SW 1271 (cell line): Measurements from ENCODE around the gene CPTP.
"Not testable (repeated sequence)": the region's sequence is repeated elsewhere in the genome, so short reads cannot be mapped to it uniquely, and the experiment has no call there.

Experiments used
- DNase-seq, 2 experiments: peaks; one replicate each; lab custom pipeline; 2025; lab: John Stamatoyannopoulos, UW

The CPTP gene

GRCh38 chr1:1306661-1307260 is 17.8 kb upstream of the CPTP start:
- DNase-seq, result no peak

GRCh38 chr1:1307261-1307922 is 17.2 kb upstream of the CPTP start:
- no peak for DNase-seq

- DNase-seq, result peak; percentile 71 to 82
These were observed 16.5 kb upstream of the CPTP start, which contains the start of the genes ACAP3 and PUSL1 for GRCh38 chr1:1307923-1308755. Gene ACAP3 (minus strand): TSS chr1:1307930. CDS start chr1:1307815, 115 bp downstream. Gene PUSL1 (plus strand): TSS chr1:1308597. CDS start chr1:1308644, 47 bp downstream.

- DNase-seq, result no peak
These were observed 15.8 kb upstream of the CPTP start for GRCh38 chr1:1308756-1309250.

- no peak for DNase-seq
These were observed 15.1 kb upstream of the CPTP start for GRCh38 chr1:1309251-1310108.

GRCh38 chr1:1310109-1310385 is 14.6 kb upstream of the CPTP start:
- no peak for DNase-seq

GRCh38 chr1:1310476-1311053 is 14.0 kb upstream of the CPTP start:
- no peak for DNase-seq

- DNase-seq, result no peak
These were observed 13.2 kb upstream of the CPTP start for GRCh38 chr1:1311107-1312104.

GRCh38 chr1:1312450-1313314 is 11.9 kb upstream of the CPTP start:
- DNase-seq, result no peak

- no peak for DNase-seq
These were observed 10.9 kb upstream of the CPTP start for GRCh38 chr1:1313500-1314236.

GRCh38 chr1:1314237-1314586 is 10.4 kb upstream of the CPTP start:
- DNase-seq, result no peak

- no peak for DNase-seq
These were observed 9.8 kb upstream of the CPTP start for GRCh38 chr1:1314678-1315335.

- DNase-seq, result no peak
These were observed 9.1 kb upstream of the CPTP start for GRCh38 chr1:1315435-1315954.

GRCh38 chr1:1316199-1316598 is 8.4 kb upstream of the CPTP start:
- not testable (repeated sequence) for DNase-seq

- no peak for DNase-seq
These were observed 7.2 kb upstream of the CPTP start for GRCh38 chr1:1317420-1317819.

GRCh38 chr1:1318131-1318652 is 6.4 kb upstream of the CPTP start:
- DNase-seq, result peak; percentile 36 to 86

- DNase-seq, result no peak
These were observed 5.6 kb upstream of the CPTP start for GRCh38 chr1:1318777-1319645.
